DND-41 (cell line): ENCODE data around the gene VN1R5.

ENCODE experiments used
- ATAC-seq: fragments of 200-7000 bp; cut with Tn5 transposase; 3 replicates; pipeline ENCODE4 v1.9.1; 2021; ENCODE audit warnings: low read depth; ENCODE audit not compliant: insufficient read depth
- DNase-seq: peaks from one replicate; pipeline ENCODE4 v3.0.0-alpha.2; 2020
- H2AFZ ChIP-seq: 2 replicates; pipeline ENCODE4 v1.6.0; 2012; ENCODE audit warnings: low read depth, low read length
- H3K27ac ChIP-seq: 2 replicates; pipeline ENCODE4 v1.5.1; 2012; ENCODE audit warnings: low read length, inconsistent platforms
- H3K27me3 ChIP-seq: fragments of 200-600 bp; sonication (generic); 2 replicates; pipeline ENCODE4 v1.6.0; 2012; ENCODE audit warnings: low read length, mild to moderate bottlenecking, inconsistent platforms; ENCODE audit not compliant: insufficient read depth, poor library complexity
- H3K36me3 ChIP-seq: 2 replicates; pipeline ENCODE4 v1.5.1; 2012; ENCODE audit warnings: low read length, inconsistent platforms; ENCODE audit not compliant: insufficient read depth
- H3K4me1 ChIP-seq: 2 replicates; pipeline ENCODE4 v1.5.1; 2012; ENCODE audit warnings: mild to moderate bottlenecking, low read length; ENCODE audit not compliant: insufficient read depth
- H3K4me2 ChIP-seq: 2 replicates; pipeline ENCODE4 v1.6.0; 2012; ENCODE audit warnings: mild to moderate bottlenecking, moderate library complexity, low read length, inconsistent platforms; ENCODE audit not compliant: insufficient read depth
- H3K4me3 ChIP-seq, 2 experiments: fragments of 200-600 bp in 1 of 2; shearing (Covaris generic) in 1 of 2; 2 replicates each; pipeline ENCODE4 v1.5.1; 2012 to 2016; ENCODE audit warnings: inconsistent platforms in 2 of 2, low read length in 2 of 2, mild to moderate bottlenecking in 2 of 2, low read depth in 1 of 2, moderate library complexity in 1 of 2
- H3K79me2 ChIP-seq: 2 replicates; pipeline ENCODE4 v1.6.0; 2012; ENCODE audit warnings: low read length, inconsistent platforms; ENCODE audit not compliant: insufficient read depth
- H3K9ac ChIP-seq: 2 replicates; pipeline ENCODE4 v1.6.0; 2012; ENCODE audit warnings: low read depth, mild to moderate bottlenecking, inconsistent platforms, low read length, moderate library complexity
- H3K9me3 ChIP-seq: 2 replicates; pipeline ENCODE4 v1.5.1; 2012; ENCODE audit warnings: low read length, moderate library complexity, mild to moderate bottlenecking, inconsistent platforms; ENCODE audit not compliant: insufficient read depth, severe bottlenecking
- H4K20me1 ChIP-seq: 2 replicates; pipeline ENCODE4 v1.6.0; 2012; ENCODE audit warnings: low read length; ENCODE audit not compliant: insufficient read depth
- EZH2 ChIP-seq: IDR thresholded peaks from 3 replicates; pipeline ENCODE4 v1.6.1; 2012; ENCODE audit warnings: borderline replicate concordance, low read depth, mild to moderate bottlenecking, moderate library complexity, low read length, inconsistent platforms; ENCODE audit not compliant: severe bottlenecking
- TF ChIP-seq, protein P1 (sequence below): IDR thresholded peaks from 2 replicates; pipeline ENCODE4 v1.5.1; 2012; ENCODE audit warnings: borderline replicate concordance, low read length, moderate library complexity, mild to moderate bottlenecking; ENCODE audit not compliant: poor library complexity, severe bottlenecking; ENCODE audit errors: extremely low read depth

The VN1R5 gene

DNA sequence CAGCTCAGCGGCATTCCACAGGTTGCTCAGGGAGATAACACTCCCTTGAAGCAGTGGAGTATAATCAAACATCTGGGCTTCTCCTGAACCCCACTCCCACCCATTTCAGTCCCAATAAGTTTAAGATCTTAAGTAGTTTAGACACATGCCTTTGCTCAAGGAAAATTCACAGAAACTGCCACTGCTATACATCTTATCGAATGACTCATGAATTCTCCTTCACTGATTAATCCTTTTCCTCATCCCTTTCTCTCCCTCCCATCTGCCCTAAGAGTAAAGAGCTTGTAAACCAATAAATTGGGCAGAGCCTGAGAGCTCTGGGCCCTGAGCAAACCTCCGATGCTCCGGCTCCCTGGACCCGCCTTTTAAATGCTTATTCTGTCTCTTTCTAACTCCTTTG is 10.2 kb downstream of the VN1R5 start:
- no peaks in the 10 kb centered on the region for H3K4me1 ChIP-seq
- DNase-seq (no peak), ATAC-seq (no peak)
- H2AFZ ChIP-seq: no peak overlapping the region
- H3K36me3 ChIP-seq: no peaks in the 10 kb centered on the region
- H3K79me2 ChIP-seq: no peaks in the 10 kb centered on the region
- H3K4me3 ChIP-seq: no peak overlapping the region
- H3K27ac ChIP-seq: no peak overlapping the region
- H3K4me2 ChIP-seq: no peak overlapping the region
- no peaks in the 10 kb centered on the region for H3K27me3 ChIP-seq
- H4K20me1 ChIP-seq: no peaks in the 10 kb centered on the region
- TF ChIP-seq EZH2: no peak
- TF ChIP-seq, protein P1, sequence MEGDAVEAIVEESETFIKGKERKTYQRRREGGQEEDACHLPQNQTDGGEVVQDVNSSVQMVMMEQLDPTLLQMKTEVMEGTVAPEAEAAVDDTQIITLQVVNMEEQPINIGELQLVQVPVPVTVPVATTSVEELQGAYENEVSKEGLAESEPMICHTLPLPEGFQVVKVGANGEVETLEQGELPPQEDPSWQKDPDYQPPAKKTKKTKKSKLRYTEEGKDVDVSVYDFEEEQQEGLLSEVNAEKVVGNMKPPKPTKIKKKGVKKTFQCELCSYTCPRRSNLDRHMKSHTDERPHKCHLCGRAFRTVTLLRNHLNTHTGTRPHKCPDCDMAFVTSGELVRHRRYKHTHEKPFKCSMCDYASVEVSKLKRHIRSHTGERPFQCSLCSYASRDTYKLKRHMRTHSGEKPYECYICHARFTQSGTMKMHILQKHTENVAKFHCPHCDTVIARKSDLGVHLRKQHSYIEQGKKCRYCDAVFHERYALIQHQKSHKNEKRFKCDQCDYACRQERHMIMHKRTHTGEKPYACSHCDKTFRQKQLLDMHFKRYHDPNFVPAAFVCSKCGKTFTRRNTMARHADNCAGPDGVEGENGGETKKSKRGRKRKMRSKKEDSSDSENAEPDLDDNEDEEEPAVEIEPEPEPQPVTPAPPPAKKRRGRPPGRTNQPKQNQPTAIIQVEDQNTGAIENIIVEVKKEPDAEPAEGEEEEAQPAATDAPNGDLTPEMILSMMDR: no peak
- no peak overlapping the region for H3K9ac ChIP-seq
- H3K9me3 ChIP-seq: peaks cover 3% of the 10 kb centered on the region

DNA sequence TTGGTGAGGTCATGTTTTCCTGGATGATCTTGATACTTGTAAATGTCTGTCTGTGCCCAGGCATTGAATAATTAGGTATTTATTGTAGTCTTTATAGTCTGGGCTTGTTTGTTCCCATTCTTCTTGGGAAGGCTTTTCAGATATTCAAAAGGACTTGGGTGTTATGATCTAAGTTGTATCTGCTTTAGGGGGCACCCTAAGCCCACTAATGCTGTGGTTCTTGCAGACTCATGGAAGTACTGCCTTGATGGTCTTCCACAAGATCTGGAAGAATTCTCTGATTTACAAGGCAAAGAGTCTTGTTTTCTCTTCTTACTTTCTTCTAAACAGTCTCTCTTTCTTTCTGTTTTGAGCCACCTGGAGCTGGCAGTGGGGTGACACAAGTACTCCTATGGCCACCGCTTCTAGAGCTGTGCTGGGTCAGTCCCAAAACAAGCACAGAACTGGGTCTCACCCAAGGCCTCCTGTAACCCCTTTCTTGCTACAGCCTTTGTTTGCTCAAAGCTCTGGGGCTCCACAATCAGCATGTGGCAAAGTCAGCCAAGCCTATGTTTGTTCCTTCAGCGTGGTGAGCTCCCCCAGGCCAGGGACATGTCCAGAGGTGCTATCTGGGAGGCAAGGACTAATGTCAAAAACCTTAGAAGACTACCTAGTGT is 12.6 kb downstream of the VN1R5 start:
- no peak overlapping the region for H3K4me2 ChIP-seq
- peaks cover 3% of the 10 kb centered on the region for H3K9me3 ChIP-seq
- no peak overlapping the region for H3K4me3 ChIP-seq
- no peak overlapping the region for H2AFZ ChIP-seq
- no peak for DNase-seq
- no peaks in the 10 kb centered on the region for H3K79me2 ChIP-seq
- H3K4me1 ChIP-seq: no peaks in the 10 kb centered on the region
- TF ChIP-seq, protein P1: no peak
- TF ChIP-seq EZH2: no peak
- H4K20me1 ChIP-seq: no peaks in the 10 kb centered on the region
- H3K27me3 ChIP-seq: no peaks in the 10 kb centered on the region
- H3K9ac ChIP-seq: no peak overlapping the region
- no peak overlapping the region for H3K27ac ChIP-seq
- ATAC-seq: no peak
- no peaks in the 10 kb centered on the region for H3K36me3 ChIP-seq

DNA sequence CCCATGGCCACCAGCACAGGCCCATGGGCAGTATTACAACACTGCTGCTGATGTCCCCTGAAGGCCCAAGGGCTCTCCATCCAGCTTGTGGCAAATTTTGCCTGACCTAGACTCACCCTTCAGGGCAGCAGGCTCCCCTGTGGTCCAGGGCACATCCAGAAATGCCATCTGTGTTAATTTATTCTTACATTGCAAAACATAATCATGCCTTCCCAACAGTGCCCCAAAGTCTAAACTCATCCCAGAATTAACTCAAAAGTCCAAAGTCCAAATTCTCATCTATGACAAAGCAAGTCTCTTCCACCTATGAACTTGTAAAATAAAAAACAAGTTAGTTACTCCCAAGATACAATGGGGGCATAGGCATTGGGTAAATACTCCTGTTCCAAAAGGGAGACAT is 13.3 kb downstream of the VN1R5 start:
- no peaks in the 10 kb centered on the region for H3K4me1 ChIP-seq
- TF ChIP-seq EZH2: no peak
- TF ChIP-seq, protein P1: no peak
- no peak overlapping the region for H3K27ac ChIP-seq
- ATAC-seq (no peak), DNase-seq (no peak)
- no peaks in the 10 kb centered on the region for H4K20me1 ChIP-seq
- H3K9ac ChIP-seq: no peak overlapping the region
- H2AFZ ChIP-seq: no peak overlapping the region
- no peak overlapping the region for H3K4me2 ChIP-seq
- H3K9me3 ChIP-seq: peaks cover 3% of the 10 kb centered on the region
- H3K27me3 ChIP-seq: no peaks in the 10 kb centered on the region
- no peaks in the 10 kb centered on the region for H3K36me3 ChIP-seq
- H3K79me2 ChIP-seq: no peaks in the 10 kb centered on the region
- H3K4me3 ChIP-seq: no peak overlapping the region
